Measurements from ENCODE around the gene TNIP2.
"Not testable (repeated sequence)": the region's sequence is repeated elsewhere in the genome, so short reads cannot be mapped to it uniquely, and the experiment has no call there.

The TNIP2 gene

GRCh38 chr4:2763511-2763967, 7.4 kb upstream of the TNIP2 start:
- Histone ChIP-seq H4K8ac (ENCODE audit: low read depth, low read length) (no peak overlapping the region), H3K27me3 (ENCODE audit: insufficient read depth, low read length, poor library complexity) (no peaks in the 10 kb centered on the region), H2BK120ac (ENCODE audit: low read depth, low read length) (no peak overlapping the region), H3K56ac (ENCODE audit: low read length) (peak overlapping the region; percentile 87), H3K4me2 (ENCODE audit: low read length) (peak overlapping the region; percentile 67), H3K36me3 (ENCODE audit: control insufficient read depth, insufficient read depth, low read length) (no peaks in the 10 kb centered on the region), H3K4me1 (ENCODE audit: control insufficient read depth, low read depth, low read length) (no peaks in the 10 kb centered on the region), H2AK5ac (ENCODE audit: low read length) (no peak overlapping the region), H2BK5ac (ENCODE audit: low read length) (no peak overlapping the region), H3K18ac (ENCODE audit: low read length) (peak overlapping the region; percentile 33), H3K9ac (ENCODE audit: low read length) (peak overlapping the region; percentile 71), H3K4me3 (ENCODE audit: low read length) (no peak overlapping the region), H2BK15ac (replicated peaks; ENCODE audit: low read depth) (no peak overlapping the region), H3K79me1 (ENCODE audit: low read length) (no peaks in the 10 kb centered on the region), H3K23ac (ENCODE audit: low read length) (no peak overlapping the region), H4K5ac (ENCODE audit: low read length) (no peak overlapping the region), H3K27ac (ENCODE audit: low read depth, low read length) (no peak overlapping the region), H3K79me2 (ENCODE audit: control insufficient read depth, insufficient read depth, low read length) (no peaks in the 10 kb centered on the region), H3K4ac (ENCODE audit: low read depth, low read length) (peak overlapping the region; percentile 87)
- no CpG with 5 or more reads among the region's 23 CpGs for WGBS (ENCODE audit: extremely low coverage, insufficient coverage, low lambda C conversion rate)
- no peak for DNase-seq

- H2AK5ac ChIP-seq (ENCODE audit: low read length); H2BK120ac ChIP-seq (ENCODE audit: low read depth, low read length); H3K4me2 ChIP-seq (ENCODE audit: low read length); H3K4me3 ChIP-seq (ENCODE audit: low read length); H2BK15ac ChIP-seq (replicated peaks; ENCODE audit: low read depth); H4K8ac ChIP-seq (ENCODE audit: low read depth, low read length); H3K27me3 ChIP-seq (ENCODE audit: insufficient read depth, low read length, poor library complexity); H3K79me1 ChIP-seq (ENCODE audit: low read length); H3K56ac ChIP-seq (ENCODE audit: low read length); H3K18ac ChIP-seq (ENCODE audit: low read length); H3K4ac ChIP-seq (ENCODE audit: low read depth, low read length); H3K79me2 ChIP-seq (ENCODE audit: control insufficient read depth, insufficient read depth, low read length); H2BK5ac ChIP-seq (ENCODE audit: low read length); H3K36me3 ChIP-seq (ENCODE audit: control insufficient read depth, insufficient read depth, low read length); H3K4me1 ChIP-seq (ENCODE audit: control insufficient read depth, low read depth, low read length); H3K9ac ChIP-seq (ENCODE audit: low read length); H3K23ac ChIP-seq (ENCODE audit: low read length); H3K27ac ChIP-seq (ENCODE audit: low read depth, low read length); H4K5ac ChIP-seq (ENCODE audit: low read length): not testable (repeated sequence)
- no CpG with 5 or more reads among the region's 42 CpGs for WGBS (ENCODE audit: extremely low coverage, insufficient coverage, low lambda C conversion rate)
- peak; percentile 26 for DNase-seq
Observed at GRCh38 chr4:2762486-2763370, 6.6 kb upstream of the TNIP2 start.

GRCh38 chr4:2762048-2762447, 5.9 kb upstream of the TNIP2 start:
- Histone ChIP-seq H3K27me3 (ENCODE audit: insufficient read depth, low read length, poor library complexity) (no peaks in the 10 kb centered on the region), H3K9ac (ENCODE audit: low read length) (no peak overlapping the region), H3K4me1 (ENCODE audit: control insufficient read depth, low read depth, low read length) (no peaks in the 10 kb centered on the region), H2AK5ac (ENCODE audit: low read length) (no peak overlapping the region), H2BK120ac (ENCODE audit: low read depth, low read length) (no peak overlapping the region), H3K56ac (ENCODE audit: low read length) (no peak overlapping the region), H3K4me3 (ENCODE audit: low read length) (no peak overlapping the region), H3K27ac (ENCODE audit: low read depth, low read length) (no peak overlapping the region), H3K18ac (ENCODE audit: low read length) (no peak overlapping the region), H3K4me2 (ENCODE audit: low read length) (no peak overlapping the region), H3K79me2 (ENCODE audit: control insufficient read depth, insufficient read depth, low read length) (no peaks in the 10 kb centered on the region), H4K8ac (ENCODE audit: low read depth, low read length) (no peak overlapping the region), H2BK5ac (ENCODE audit: low read length) (no peak overlapping the region), H3K23ac (ENCODE audit: low read length) (no peak overlapping the region), H3K36me3 (ENCODE audit: control insufficient read depth, insufficient read depth, low read length) (no peaks in the 10 kb centered on the region), H3K4ac (ENCODE audit: low read depth, low read length) (no peak overlapping the region), H3K79me1 (ENCODE audit: low read length) (no peaks in the 10 kb centered on the region), H4K5ac (ENCODE audit: low read length) (no peak overlapping the region), H2BK15ac (replicated peaks; ENCODE audit: low read depth) (no peak overlapping the region)
- no peak for DNase-seq
- WGBS (ENCODE audit: extremely low coverage, insufficient coverage, low lambda C conversion rate): no CpG with 5 or more reads among the region's 5 CpGs

- Histone ChIP-seq H2BK120ac (ENCODE audit: low read depth, low read length) (no peak overlapping the region), H3K4me2 (ENCODE audit: low read length) (no peak overlapping the region), H3K18ac (ENCODE audit: low read length) (no peak overlapping the region), H4K5ac (ENCODE audit: low read length) (no peak overlapping the region), H3K4me1 (ENCODE audit: control insufficient read depth, low read depth, low read length) (peaks cover 2% of the 10 kb centered on the region), H3K27me3 (ENCODE audit: insufficient read depth, low read length, poor library complexity) (no peaks in the 10 kb centered on the region), H3K23ac (ENCODE audit: low read length) (no peak overlapping the region), H3K27ac (ENCODE audit: low read depth, low read length) (no peak overlapping the region), H3K4ac (ENCODE audit: low read depth, low read length) (no peak overlapping the region), H2AK5ac (ENCODE audit: low read length) (no peak overlapping the region), H3K4me3 (ENCODE audit: low read length) (no peak overlapping the region), H3K79me1 (ENCODE audit: low read length) (no peaks in the 10 kb centered on the region), H4K8ac (ENCODE audit: low read depth, low read length) (no peak overlapping the region), H2BK15ac (replicated peaks; ENCODE audit: low read depth) (no peak overlapping the region), H3K56ac (ENCODE audit: low read length) (peak overlapping the region; percentile 25), H3K36me3 (ENCODE audit: control insufficient read depth, insufficient read depth, low read length) (no peaks in the 10 kb centered on the region), H3K9ac (ENCODE audit: low read length) (no peak overlapping the region), H3K79me2 (ENCODE audit: control insufficient read depth, insufficient read depth, low read length) (no peaks in the 10 kb centered on the region), H2BK5ac (ENCODE audit: low read length) (no peak overlapping the region)
- WGBS (ENCODE audit: extremely low coverage, insufficient coverage, low lambda C conversion rate): no CpG with 5 or more reads among the region's 14 CpGs
- DNase-seq: peak; percentile 41
Observed at GRCh38 chr4:2761035-2761923, 5.1 kb upstream of the TNIP2 start.

- Histone ChIP-seq H4K8ac (ENCODE audit: low read depth, low read length) (no peak overlapping the region), H2BK120ac (ENCODE audit: low read depth, low read length) (no peak overlapping the region), H3K27me3 (ENCODE audit: insufficient read depth, low read length, poor library complexity) (no peaks in the 10 kb centered on the region), H2BK5ac (ENCODE audit: low read length) (no peak overlapping the region), H3K79me2 (ENCODE audit: control insufficient read depth, insufficient read depth, low read length) (peaks cover 6% of the 10 kb centered on the region), H2BK15ac (replicated peaks; ENCODE audit: low read depth) (no peak overlapping the region), H3K36me3 (ENCODE audit: control insufficient read depth, insufficient read depth, low read length) (no peaks in the 10 kb centered on the region), H3K79me1 (ENCODE audit: low read length) (peaks cover 7% of the 10 kb centered on the region), H3K56ac (ENCODE audit: low read length) (no peak overlapping the region), H4K5ac (ENCODE audit: low read length) (no peak overlapping the region), H3K9ac (ENCODE audit: low read length) (no peak overlapping the region), H3K4me2 (ENCODE audit: low read length) (no peak overlapping the region), H3K18ac (ENCODE audit: low read length) (no peak overlapping the region), H3K4ac (ENCODE audit: low read depth, low read length) (no peak overlapping the region), H3K4me1 (ENCODE audit: control insufficient read depth, low read depth, low read length) (peaks cover 5% of the 10 kb centered on the region), H3K4me3 (ENCODE audit: low read length) (no peak overlapping the region), H3K27ac (ENCODE audit: low read depth, low read length) (no peak overlapping the region), H3K23ac (ENCODE audit: low read length) (no peak overlapping the region), H2AK5ac (ENCODE audit: low read length) (no peak overlapping the region)
- no CpG with 5 or more reads among the region's 3 CpGs for WGBS (ENCODE audit: extremely low coverage, insufficient coverage, low lambda C conversion rate)
- no peak for DNase-seq
Observed at GRCh38 chr4:2757426-2757825, 1.3 kb upstream of the TNIP2 start.
